ENCODE results near the gene PXK.

- no peak for TF ChIP-seq POLR2A (IDR thresholded peaks at IDR 0.05; ENCODE audit: low read length)
- TF ChIP-seq GATA1 (IDR thresholded peaks at IDR 0.05; ENCODE audit: low read depth, low read length) = no peak
These were observed 22.5 kb downstream of the PXK start for GRCh38 chr3:58355179-58355578.

Data from erythroblast (primary cell).